Measurements from ENCODE around the gene ATP2C2.

GRCh38 chr16:84369938-84370627 is 1.7 kb downstream of the ATP2C2 start:
- no peak for TF ChIP-seq CTCF (IDR thresholded peaks at IDR 0.05)
- TF ChIP-seq POLR2A (IDR thresholded peaks at IDR 0.05), result no peak

Data from heart left ventricle (tissue), 13 donors.